ENCODE results near the gene PTPRD. TPM values are rescaled to one million over a fixed set of nuclear protein-coding genes. Genes with fewer than 3 reads are reported as not detected.

PTPRD gene
- total and polyA plus RNA-seq, 2 experiments from 2014 or later, result 11.5 to 58.0 TPM

GRCh38 chr9:9078301-9078700, 1534.5 kb downstream of the PTPRD start:
- Mint-ChIP-seq H3K36me3 (ENCODE audit: low read depth) (no peaks in the 10 kb centered on the region; the same call in 2 of the 3 replicates), H3K27me3 (ENCODE audit: insufficient read depth, low read depth, poor library complexity) (peaks cover 3% of the 10 kb centered on the region), H3K9me3 (no peaks in the 10 kb centered on the region; the same call in 2 of the 3 replicates), H3K27ac (no peak overlapping the region), H3K4me3 (no peak overlapping the region), H3K4me1 (no peaks in the 10 kb centered on the region)
- no peak overlapping the region for H3K4me3 ChIP-seq
- no peaks in the 10 kb centered on the region for H3K79me2 ChIP-seq (replicated peaks; ENCODE audit: insufficient read depth)
- no peaks in the 10 kb centered on the region for H4K20me1 ChIP-seq (replicated peaks; ENCODE audit: insufficient read depth)
- H3K36me3 ChIP-seq (ENCODE audit: insufficient read depth), result 0 out of 2 replicates have a peak, but pooled peaks cover 4% of the 10 kb centered on the region
- no peak for DNase-seq (ENCODE audit: low spot score)
- no peak for ATAC-seq
- H3K27me3 ChIP-seq (ENCODE audit: insufficient read depth), result no peaks in the 10 kb centered on the region
- H3K27ac ChIP-seq (ENCODE audit: low read depth), result no peak overlapping the region
- TF ChIP-seq REST (IDR thresholded peaks at IDR 0.05; ENCODE audit: unreplicated experiment), result no peak
- no peak for TF ChIP-seq POLR2AphosphoS5 (IDR thresholded peaks at IDR 0.05; ENCODE audit: low read depth)
- TF ChIP-seq EZH2phosphoT487 (IDR thresholded peaks at IDR 0.05; ENCODE audit: unreplicated experiment), result no peak
- TF ChIP-seq STAT1 (IDR thresholded peaks at IDR 0.05; ENCODE audit: unreplicated experiment), result no peak
- no peak for TF ChIP-seq ZNF114 (CRISPR knock-in tag; IDR thresholded peaks at IDR 0.05)
- no peaks in the 10 kb centered on the region for H3K4me1 ChIP-seq (ENCODE audit: insufficient read depth)
- no peak overlapping the region for H3K4me2 ChIP-seq
- H3K9me2 ChIP-seq (ENCODE audit: insufficient read depth), result no peaks in the 10 kb centered on the region
- H3F3A ChIP-seq (replicated peaks; ENCODE audit: low read depth), result no peaks in the 10 kb centered on the region
- no peak overlapping the region for H2AFZ ChIP-seq

DNA sequence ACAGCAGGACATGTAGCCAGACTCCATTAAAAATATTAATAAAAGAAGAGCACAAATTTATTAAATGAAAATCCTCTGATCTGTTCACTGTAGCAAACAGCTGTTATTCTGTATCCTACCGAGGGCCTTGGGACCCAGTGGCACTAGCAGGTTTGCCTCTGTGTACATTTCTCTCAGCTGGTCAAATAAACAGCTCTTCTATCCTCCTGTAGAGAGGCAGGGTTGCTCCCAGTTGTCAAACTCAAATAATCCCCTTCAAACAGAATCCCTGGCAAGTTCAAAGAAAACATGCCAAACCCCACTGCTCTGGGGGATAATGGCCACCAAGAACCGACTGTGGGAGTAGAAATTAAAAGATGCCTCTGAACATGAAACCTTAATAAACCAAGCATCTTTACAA, 1551.2 kb downstream of the PTPRD start:
- H3K36me3 Mint-ChIP-seq (ENCODE audit: low read depth), result no peaks in the 10 kb centered on the region
- Histone ChIP-seq H3F3A (replicated peaks; ENCODE audit: low read depth) (no peaks in the 10 kb centered on the region), H4K20me1 (replicated peaks; ENCODE audit: insufficient read depth) (no peaks in the 10 kb centered on the region), H3K4me1 (ENCODE audit: insufficient read depth) (no peaks in the 10 kb centered on the region), H3K27ac (ENCODE audit: low read depth) (no peak overlapping the region), H3K4me2 (no peak overlapping the region), H3K36me3 (ENCODE audit: insufficient read depth) (no peaks in the 10 kb centered on the region), H3K27me3 (ENCODE audit: insufficient read depth) (no peaks in the 10 kb centered on the region), H3K4me3 (no peak overlapping the region), H3K9me2 (ENCODE audit: insufficient read depth) (no peaks in the 10 kb centered on the region), H2AFZ (no peak overlapping the region), H3K79me2 (replicated peaks; ENCODE audit: insufficient read depth) (no peaks in the 10 kb centered on the region)
- H3K9me3 Mint-ChIP-seq, result no peaks in the 10 kb centered on the region
- no peaks in the 10 kb centered on the region for H3K4me1 Mint-ChIP-seq
- H3K4me3 Mint-ChIP-seq, result no peak overlapping the region
- DNase-seq (ENCODE audit: low spot score) (no peak), ATAC-seq (no peak)
- no peak overlapping the region for H3K27ac Mint-ChIP-seq
- no peak for TF ChIP-seq JUNB (IDR thresholded peaks at IDR 0.05; ENCODE audit: unreplicated experiment)
- H3K27me3 Mint-ChIP-seq (ENCODE audit: insufficient read depth, low read depth, poor library complexity), result no peaks in the 10 kb centered on the region

DNA sequence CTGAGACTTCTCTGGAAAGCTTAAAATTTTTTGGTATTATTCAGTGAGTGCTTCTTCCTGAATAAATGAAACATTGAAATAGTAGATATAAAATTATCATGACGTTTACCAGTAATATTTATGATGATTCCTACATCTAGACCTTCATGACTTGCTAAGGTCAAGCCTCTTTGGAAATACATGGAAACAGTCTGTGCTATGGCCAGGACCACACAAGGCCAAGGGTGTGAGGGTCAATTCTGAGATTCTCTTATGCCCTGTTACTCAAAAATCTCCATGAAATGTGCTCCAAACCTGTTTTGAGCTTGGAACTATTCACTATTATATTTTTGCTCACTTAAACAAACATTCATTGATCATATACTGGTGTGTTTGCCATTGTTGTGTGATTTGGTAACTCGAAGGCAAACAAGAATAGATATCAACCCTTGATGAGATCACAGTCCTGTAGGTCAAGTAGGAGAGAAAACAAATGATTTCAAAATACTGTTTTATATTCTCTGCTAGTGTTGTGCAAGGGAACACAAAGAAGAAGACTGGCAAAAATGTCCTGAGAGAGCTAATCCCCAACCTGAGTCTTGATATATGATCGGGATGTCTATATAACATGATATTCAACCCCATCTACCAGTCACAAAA, 1558.3 kb downstream of the PTPRD start:
- H3K36me3 Mint-ChIP-seq (ENCODE audit: low read depth), result no peaks in the 10 kb centered on the region
- Histone ChIP-seq H3F3A (replicated peaks; ENCODE audit: low read depth) (no peaks in the 10 kb centered on the region), H2AFZ (no peak overlapping the region), H3K27me3 (ENCODE audit: insufficient read depth) (no peaks in the 10 kb centered on the region), H3K9me2 (ENCODE audit: insufficient read depth) (no peaks in the 10 kb centered on the region), H3K79me2 (replicated peaks; ENCODE audit: insufficient read depth) (no peaks in the 10 kb centered on the region), H3K4me2 (no peak overlapping the region), H3K27ac (ENCODE audit: low read depth) (no peak overlapping the region), H3K36me3 (ENCODE audit: insufficient read depth) (no peaks in the 10 kb centered on the region), H3K4me1 (ENCODE audit: insufficient read depth) (no peaks in the 10 kb centered on the region), H3K4me3 (no peak overlapping the region), H4K20me1 (replicated peaks; ENCODE audit: insufficient read depth) (no peaks in the 10 kb centered on the region)
- DNase-seq (ENCODE audit: low spot score) (no peak), ATAC-seq (no peak)
- H3K27me3 Mint-ChIP-seq (ENCODE audit: insufficient read depth, low read depth, poor library complexity), result no peaks in the 10 kb centered on the region
- no peak overlapping the region for H3K4me3 Mint-ChIP-seq
- no peaks in the 10 kb centered on the region for H3K9me3 Mint-ChIP-seq
- no peak overlapping the region for H3K27ac Mint-ChIP-seq
- H3K4me1 Mint-ChIP-seq, result no peaks in the 10 kb centered on the region
- TF ChIP-seq, protein P1, sequence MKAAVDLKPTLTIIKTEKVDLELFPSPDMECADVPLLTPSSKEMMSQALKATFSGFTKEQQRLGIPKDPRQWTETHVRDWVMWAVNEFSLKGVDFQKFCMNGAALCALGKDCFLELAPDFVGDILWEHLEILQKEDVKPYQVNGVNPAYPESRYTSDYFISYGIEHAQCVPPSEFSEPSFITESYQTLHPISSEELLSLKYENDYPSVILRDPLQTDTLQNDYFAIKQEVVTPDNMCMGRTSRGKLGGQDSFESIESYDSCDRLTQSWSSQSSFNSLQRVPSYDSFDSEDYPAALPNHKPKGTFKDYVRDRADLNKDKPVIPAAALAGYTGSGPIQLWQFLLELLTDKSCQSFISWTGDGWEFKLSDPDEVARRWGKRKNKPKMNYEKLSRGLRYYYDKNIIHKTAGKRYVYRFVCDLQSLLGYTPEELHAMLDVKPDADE (IDR thresholded peaks at IDR 0.05), result no peak
- TF ChIP-seq STAT1 (IDR thresholded peaks at IDR 0.05; ENCODE audit: unreplicated experiment) (no peak), REST (IDR thresholded peaks at IDR 0.05; ENCODE audit: unreplicated experiment) (no peak), POLR2AphosphoS5 (IDR thresholded peaks at IDR 0.05; ENCODE audit: low read depth) (no peak), ZNF331 (CRISPR knock-in tag; IDR thresholded peaks at IDR 0.05; ENCODE audit: low read depth) (no peak), EZH2phosphoT487 (IDR thresholded peaks at IDR 0.05; ENCODE audit: unreplicated experiment) (no peak), EZH2 (IDR thresholded peaks at IDR 0.05; ENCODE audit: low read depth, unreplicated experiment) (no peak), NANOG (IDR thresholded peaks at IDR 0.05; ENCODE audit: borderline replicate concordance) (no peak)
